ENCODE results near the gene XPO5. TPM values are rescaled to one million over a fixed set of nuclear protein-coding genes. Genes with fewer than 3 reads are reported as not detected.

Gene XPO5
- polyA plus RNA-seq, 1 of the 3 experiments (the other 2 are of a cell fraction), result 29.5 TPM

GRCh38 chr6:43496370-43497128, 79.3 kb downstream of the XPO5 start:
- Histone ChIP-seq H3K36me3 (replicated peaks in 1 of 2; ENCODE audit: control insufficient read depth in 1 of 2, insufficient read depth in 2 of 2, low read length in 1 of 2) (peaks cover 14 to 29% of the 10 kb centered on the region in 2 experiments), H3K4me1 (ENCODE audit: control insufficient read depth in 1 of 2, insufficient read depth in 2 of 2, low read depth in 1 of 2, low read length in 1 of 2) (peaks cover 14 to 43% of the 10 kb centered on the region in 2 experiments; a peak in 3 of 4 replicates), H3K27ac (ENCODE audit: low read depth in 2 of 2, low read length in 1 of 2) (peak overlapping the region in 1 of 2 experiments; percentile 5; a peak in 1 of 4 replicates), H3K4me3 (ENCODE audit: low read depth in 2 of 2, low read length in 1 of 2) (no peak overlapping the region), H3K27me3 (ENCODE audit: insufficient read depth) (no peaks in the 10 kb centered on the region), H4K20me1 (ENCODE audit: insufficient read depth) (peaks cover 24% of the 10 kb centered on the region; the same call in 1 of the 2 replicates), H3K9me3 (no peaks in the 10 kb centered on the region), H3K9ac (no peak overlapping the region), H3K79me2 (ENCODE audit: insufficient read depth) (peaks cover 12% of the 10 kb centered on the region; the same call in 1 of the 2 replicates), H2AFZ (ENCODE audit: low read depth) (no peak overlapping the region), H3F3A (replicated peaks; ENCODE audit: insufficient read depth) (no peaks in the 10 kb centered on the region), H3K9me2 (no peaks in the 10 kb centered on the region), H3K4me2 (no peak overlapping the region)
- no peak for TF ChIP-seq FOXJ3 (CRISPR knock-in tag; IDR thresholded peaks at IDR 0.05)
- TF ChIP-seq RAD21 (IDR thresholded peaks at IDR 0.05; ENCODE audit: low read length), result peak; percentile 69
- TF ChIP-seq CTCF (IDR thresholded peaks at IDR 0.05), result peak; percentile 51
- TF ChIP-seq POLR2AphosphoS5 (IDR thresholded peaks at IDR 0.05; ENCODE audit: low read depth, low read length), result no peak
- TF ChIP-seq, protein P1, sequence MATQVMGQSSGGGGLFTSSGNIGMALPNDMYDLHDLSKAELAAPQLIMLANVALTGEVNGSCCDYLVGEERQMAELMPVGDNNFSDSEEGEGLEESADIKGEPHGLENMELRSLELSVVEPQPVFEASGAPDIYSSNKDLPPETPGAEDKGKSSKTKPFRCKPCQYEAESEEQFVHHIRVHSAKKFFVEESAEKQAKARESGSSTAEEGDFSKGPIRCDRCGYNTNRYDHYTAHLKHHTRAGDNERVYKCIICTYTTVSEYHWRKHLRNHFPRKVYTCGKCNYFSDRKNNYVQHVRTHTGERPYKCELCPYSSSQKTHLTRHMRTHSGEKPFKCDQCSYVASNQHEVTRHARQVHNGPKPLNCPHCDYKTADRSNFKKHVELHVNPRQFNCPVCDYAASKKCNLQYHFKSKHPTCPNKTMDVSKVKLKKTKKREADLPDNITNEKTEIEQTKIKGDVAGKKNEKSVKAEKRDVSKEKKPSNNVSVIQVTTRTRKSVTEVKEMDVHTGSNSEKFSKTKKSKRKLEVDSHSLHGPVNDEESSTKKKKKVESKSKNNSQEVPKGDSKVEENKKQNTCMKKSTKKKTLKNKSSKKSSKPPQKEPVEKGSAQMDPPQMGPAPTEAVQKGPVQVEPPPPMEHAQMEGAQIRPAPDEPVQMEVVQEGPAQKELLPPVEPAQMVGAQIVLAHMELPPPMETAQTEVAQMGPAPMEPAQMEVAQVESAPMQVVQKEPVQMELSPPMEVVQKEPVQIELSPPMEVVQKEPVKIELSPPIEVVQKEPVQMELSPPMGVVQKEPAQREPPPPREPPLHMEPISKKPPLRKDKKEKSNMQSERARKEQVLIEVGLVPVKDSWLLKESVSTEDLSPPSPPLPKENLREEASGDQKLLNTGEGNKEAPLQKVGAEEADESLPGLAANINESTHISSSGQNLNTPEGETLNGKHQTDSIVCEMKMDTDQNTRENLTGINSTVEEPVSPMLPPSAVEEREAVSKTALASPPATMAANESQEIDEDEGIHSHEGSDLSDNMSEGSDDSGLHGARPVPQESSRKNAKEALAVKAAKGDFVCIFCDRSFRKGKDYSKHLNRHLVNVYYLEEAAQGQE (IDR thresholded peaks at IDR 0.05; ENCODE audit: low read depth, low read length), result no peak
- TF ChIP-seq SMC3 (IDR thresholded peaks at IDR 0.05; ENCODE audit: low read depth, low read length), result peak; percentile 38; the same call in 1 of the 2 replicates
- no peak for TF ChIP-seq RXRA (IDR thresholded peaks at IDR 0.05; ENCODE audit: borderline replicate concordance, low read depth)
- no peak for TF ChIP-seq NRF1 (IDR thresholded peaks at IDR 0.05; ENCODE audit: low read depth, low read length)
- no peak for TF ChIP-seq MXI1 (IDR thresholded peaks at IDR 0.05; ENCODE audit: low read depth, low read length)
- TF ChIP-seq FOSL2 (IDR thresholded peaks at IDR 0.05; ENCODE audit: borderline replicate concordance, low read depth), result no peak
- TF ChIP-seq RCOR1 (IDR thresholded peaks at IDR 0.05; ENCODE audit: low read length), result no peak
- TF ChIP-seq, protein P2, sequence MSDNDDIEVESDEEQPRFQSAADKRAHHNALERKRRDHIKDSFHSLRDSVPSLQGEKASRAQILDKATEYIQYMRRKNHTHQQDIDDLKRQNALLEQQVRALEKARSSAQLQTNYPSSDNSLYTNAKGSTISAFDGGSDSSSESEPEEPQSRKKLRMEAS (IDR thresholded peaks at IDR 0.05; ENCODE audit: low read depth), result no peak
- TF ChIP-seq TAF1 (IDR thresholded peaks at IDR 0.05; ENCODE audit: borderline replicate concordance, low read depth, low read length), result no peak
- no peak for TF ChIP-seq SIN3A (IDR thresholded peaks at IDR 0.05; ENCODE audit: borderline replicate concordance, low read depth, low read length)
- no peak for TF ChIP-seq YY1 (IDR thresholded peaks at IDR 0.05; ENCODE audit: low read depth)
- TF ChIP-seq, protein P3, sequence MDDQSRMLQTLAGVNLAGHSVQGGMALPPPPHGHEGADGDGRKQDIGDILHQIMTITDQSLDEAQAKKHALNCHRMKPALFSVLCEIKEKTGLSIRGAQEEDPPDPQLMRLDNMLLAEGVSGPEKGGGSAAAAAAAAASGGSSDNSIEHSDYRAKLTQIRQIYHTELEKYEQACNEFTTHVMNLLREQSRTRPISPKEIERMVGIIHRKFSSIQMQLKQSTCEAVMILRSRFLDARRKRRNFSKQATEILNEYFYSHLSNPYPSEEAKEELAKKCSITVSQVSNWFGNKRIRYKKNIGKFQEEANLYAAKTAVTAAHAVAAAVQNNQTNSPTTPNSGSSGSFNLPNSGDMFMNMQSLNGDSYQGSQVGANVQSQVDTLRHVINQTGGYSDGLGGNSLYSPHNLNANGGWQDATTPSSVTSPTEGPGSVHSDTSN (IDR thresholded peaks at IDR 0.05), result no peak
- no peak for TF ChIP-seq USF1 (IDR thresholded peaks at IDR 0.05; ENCODE audit: borderline replicate concordance, low read depth)
- TF ChIP-seq EP300 (IDR thresholded peaks at IDR 0.05; ENCODE audit: borderline replicate concordance in 1 of 2, low read depth in 1 of 2, low read length in 1 of 2), result no peak
- no peak for TF ChIP-seq EZH2phosphoT487 (IDR thresholded peaks at IDR 0.05; ENCODE audit: borderline replicate concordance, low read depth)
- no peak for TF ChIP-seq IRF3 (IDR thresholded peaks at IDR 0.05; ENCODE audit: low read depth, low read length)
- no peak for TF ChIP-seq CHD2 (IDR thresholded peaks at IDR 0.05; ENCODE audit: low read length, partially characterized antibody)
- TF ChIP-seq GABPA (IDR thresholded peaks at IDR 0.05; ENCODE audit: low read depth), result no peak
- WGBS (ENCODE audit: low lambda C conversion rate), result 60% methylated on average over 7 of the region's 18 CpGs
- CTCF ChIA-PET, result interaction anchor here (0.6 to 22.4 kb wide), 18 partner anchors 10 to 161 kb away, joined by 3 to 382 read pairs (median 4); partner anchors contain the start of genes DLK2, LRRC73 and TJAP1
- peak; percentile 80 for DNase-seq
- POLR2A ChIA-PET, result no interaction called here
